Panc1 (cell line): ENCODE data around the gene C15orf39. TPM values are rescaled to one million over a fixed set of nuclear protein-coding genes. Genes with fewer than 3 reads are reported as not detected.

Experiments used
- ATAC-seq: fragments of 200-7000 bp; cut with Tn5 transposase; 2 replicates; pipeline ENCODE4 v1.9.1; 2020; ENCODE audit warnings: mild to moderate bottlenecking, moderate library complexity
- BruUV-seq: library from RNA; stranded (reverse); fragments of 400-500 nt; replicated peaks from 2 replicates; lab custom pipeline; 2021; lab: Mats Ljungman, UMichigan
- CTCF ChIA-PET: fragments of 300-600 bp; sonication (Branson Sonifier 250); formaldehyde crosslinking; loops from one replicate; lab custom pipeline; 2022; ENCODE audit warnings: antibody characterized with exemption; lab: Charles Lee
- POLR2A ChIA-PET: fragments of 300-600 bp; sonication (Branson Sonifier 250); formaldehyde crosslinking; loops from one replicate; lab custom pipeline; 2022; ENCODE audit warnings: antibody characterized with exemption; lab: Charles Lee
- DNase-seq: peaks from one replicate; pipeline ENCODE4 v3.0.0-alpha.2; 2010; ENCODE audit warnings: low read depth, low spot score
- H3K27ac ChIP-seq: 2 replicates; pipeline ENCODE4 v1.5.1; 2011; ENCODE audit warnings: mild to moderate bottlenecking, low read length, inconsistent platforms
- H3K27me3 ChIP-seq: fragments of 200-500 bp; sonication (Bioruptor generic); 2 replicates; pipeline ENCODE4 v1.6.0; 2014; ENCODE audit warnings: low read length, inconsistent platforms; ENCODE audit not compliant: control insufficient read depth, insufficient read depth
- H3K36me3 ChIP-seq: fragments of 200-500 bp; sonication (Bioruptor generic); 2 replicates; pipeline ENCODE4 v1.5.1; 2014; ENCODE audit warnings: inconsistent platforms, mild to moderate bottlenecking, low read length, moderate library complexity; ENCODE audit not compliant: control insufficient read depth, insufficient read depth
- H3K4me1 ChIP-seq: 2 replicates; pipeline ENCODE4 v1.5.1; 2011; ENCODE audit warnings: inconsistent platforms, mild to moderate bottlenecking, low read length, moderate library complexity; ENCODE audit not compliant: control insufficient read depth, insufficient read depth
- H3K4me3 ChIP-seq, 2 experiments: 2 replicates each; pipeline ENCODE4 v1.5.1; 2011 to 2012; ENCODE audit warnings: low read depth in 2 of 2, low read length in 2 of 2, mild to moderate bottlenecking in 2 of 2, inconsistent platforms in 1 of 2, moderate library complexity in 1 of 2
- H3K9me3 ChIP-seq: fragments of 200-500 bp; sonication (Bioruptor generic); 2 replicates; pipeline ENCODE4 v1.5.1; 2014; ENCODE audit warnings: low read depth, mild to moderate bottlenecking, inconsistent platforms, low read length, moderate library complexity; ENCODE audit not compliant: control insufficient read depth, insufficient read depth
- POLR2AphosphoS5 ChIP-seq: IDR thresholded peaks from 2 replicates; pipeline ENCODE4 v1.6.1; 2012; ENCODE audit warnings: mild to moderate bottlenecking, low read depth, low read length, moderate library complexity
- SIN3A ChIP-seq: IDR thresholded peaks from 2 replicates; pipeline ENCODE4 v1.6.1; 2012; ENCODE audit warnings: low read depth, mild to moderate bottlenecking, low read length, moderate library complexity, borderline replicate concordance; ENCODE audit not compliant: insufficient read depth
- TCF7L2 ChIP-seq: IDR thresholded peaks from 2 replicates; pipeline ENCODE4 v1.6.1; 2011; ENCODE audit warnings: mild to moderate bottlenecking, low read depth, low read length, inconsistent platforms
- in situ Hi-C: cut with HindIII; loops from 2 replicates; pipeline ENCODE4 v1.10.0; 2016; ENCODE audit warnings: low sequenced_read_pairs, low pct_unique_long_range_greater_than_20kb
- intact Hi-C: fragments of 100-400 bp; cut with micrococcal nuclease; formaldehyde crosslinking; loops from one replicate; pipeline ENCODE4 v1.10.0; 2022; ENCODE audit not compliant: unreplicated experiment
- total RNA-seq: library from RNA; stranded (reverse); gene quantifications from one replicate; pipeline ENCODE4 v1.2.1, GENCODE V29; 2021; ENCODE audit not compliant: unreplicated experiment
- TF ChIP-seq, protein P1 (sequence below): fragments of 450-650 bp; IDR thresholded peaks from 2 replicates; pipeline ENCODE4 v1.5.1; 2017; ENCODE audit warnings: mild to moderate bottlenecking
- TF ChIP-seq, protein P2 (sequence below), 2 experiments: IDR thresholded peaks; 2 replicates each; pipeline ENCODE4 v1.6.1; 2011 to 2012; ENCODE audit warnings: low read depth in 2 of 2, control low read depth in 1 of 2, low read length in 1 of 2, mild to moderate bottlenecking in 1 of 2, moderate library complexity in 1 of 2; ENCODE audit not compliant: insufficient read depth in 1 of 2

Gene C15orf39
- total RNA-seq, 1 experiment from 2014 or later: 17.6 TPM

DNA sequence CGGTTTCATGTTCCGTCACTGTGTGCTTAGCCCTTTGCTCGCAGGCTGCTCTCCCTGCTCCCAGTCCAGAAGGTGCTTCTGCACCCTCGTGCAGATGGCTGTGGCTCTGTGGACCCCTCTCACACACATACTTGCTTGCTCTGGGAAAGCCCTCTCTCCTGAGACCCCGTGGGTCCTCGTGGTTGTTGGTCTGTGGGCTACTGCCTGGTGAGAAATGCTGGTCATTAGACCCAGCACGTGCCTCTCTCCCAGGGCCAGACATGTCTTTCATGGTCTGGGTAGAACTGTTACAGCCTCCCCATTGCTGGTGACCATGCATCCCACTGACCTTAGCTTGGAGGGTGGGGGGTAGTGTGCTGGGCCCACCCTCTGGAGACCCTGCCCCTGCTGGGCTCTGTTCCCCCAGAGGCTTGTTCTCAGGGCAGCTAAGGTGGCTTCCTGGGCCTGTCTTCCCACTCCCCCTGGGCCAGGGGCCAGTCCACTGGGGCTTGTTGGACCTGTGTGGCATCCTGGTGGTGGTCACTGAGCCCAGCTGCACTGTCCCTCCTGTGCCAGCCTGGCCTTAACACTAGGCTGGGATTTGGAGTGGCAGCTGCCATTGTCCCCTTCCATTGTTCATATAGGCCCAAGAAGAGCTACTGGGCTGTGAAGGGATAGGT lies 10.6 kb downstream of the C15orf39 start:
- no peaks in the 10 kb centered on the region for H3K36me3 ChIP-seq
- no peak for ATAC-seq
- no peak for DNase-seq
- BruUV-seq: no TSS peak
- no peaks in the 10 kb centered on the region for H3K4me1 ChIP-seq
- in situ Hi-C loops (no loop called here), intact Hi-C loops (no loop called here)
- no peaks in the 10 kb centered on the region for H3K9me3 ChIP-seq
- H3K27me3 ChIP-seq: no peaks in the 10 kb centered on the region
- CTCF ChIA-PET: no interaction called here
- TF ChIP-seq, protein P1, sequence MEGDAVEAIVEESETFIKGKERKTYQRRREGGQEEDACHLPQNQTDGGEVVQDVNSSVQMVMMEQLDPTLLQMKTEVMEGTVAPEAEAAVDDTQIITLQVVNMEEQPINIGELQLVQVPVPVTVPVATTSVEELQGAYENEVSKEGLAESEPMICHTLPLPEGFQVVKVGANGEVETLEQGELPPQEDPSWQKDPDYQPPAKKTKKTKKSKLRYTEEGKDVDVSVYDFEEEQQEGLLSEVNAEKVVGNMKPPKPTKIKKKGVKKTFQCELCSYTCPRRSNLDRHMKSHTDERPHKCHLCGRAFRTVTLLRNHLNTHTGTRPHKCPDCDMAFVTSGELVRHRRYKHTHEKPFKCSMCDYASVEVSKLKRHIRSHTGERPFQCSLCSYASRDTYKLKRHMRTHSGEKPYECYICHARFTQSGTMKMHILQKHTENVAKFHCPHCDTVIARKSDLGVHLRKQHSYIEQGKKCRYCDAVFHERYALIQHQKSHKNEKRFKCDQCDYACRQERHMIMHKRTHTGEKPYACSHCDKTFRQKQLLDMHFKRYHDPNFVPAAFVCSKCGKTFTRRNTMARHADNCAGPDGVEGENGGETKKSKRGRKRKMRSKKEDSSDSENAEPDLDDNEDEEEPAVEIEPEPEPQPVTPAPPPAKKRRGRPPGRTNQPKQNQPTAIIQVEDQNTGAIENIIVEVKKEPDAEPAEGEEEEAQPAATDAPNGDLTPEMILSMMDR: no peak
- no peak for TF ChIP-seq SIN3A
- no peak for TF ChIP-seq POLR2AphosphoS5
- TF ChIP-seq, protein P2, sequence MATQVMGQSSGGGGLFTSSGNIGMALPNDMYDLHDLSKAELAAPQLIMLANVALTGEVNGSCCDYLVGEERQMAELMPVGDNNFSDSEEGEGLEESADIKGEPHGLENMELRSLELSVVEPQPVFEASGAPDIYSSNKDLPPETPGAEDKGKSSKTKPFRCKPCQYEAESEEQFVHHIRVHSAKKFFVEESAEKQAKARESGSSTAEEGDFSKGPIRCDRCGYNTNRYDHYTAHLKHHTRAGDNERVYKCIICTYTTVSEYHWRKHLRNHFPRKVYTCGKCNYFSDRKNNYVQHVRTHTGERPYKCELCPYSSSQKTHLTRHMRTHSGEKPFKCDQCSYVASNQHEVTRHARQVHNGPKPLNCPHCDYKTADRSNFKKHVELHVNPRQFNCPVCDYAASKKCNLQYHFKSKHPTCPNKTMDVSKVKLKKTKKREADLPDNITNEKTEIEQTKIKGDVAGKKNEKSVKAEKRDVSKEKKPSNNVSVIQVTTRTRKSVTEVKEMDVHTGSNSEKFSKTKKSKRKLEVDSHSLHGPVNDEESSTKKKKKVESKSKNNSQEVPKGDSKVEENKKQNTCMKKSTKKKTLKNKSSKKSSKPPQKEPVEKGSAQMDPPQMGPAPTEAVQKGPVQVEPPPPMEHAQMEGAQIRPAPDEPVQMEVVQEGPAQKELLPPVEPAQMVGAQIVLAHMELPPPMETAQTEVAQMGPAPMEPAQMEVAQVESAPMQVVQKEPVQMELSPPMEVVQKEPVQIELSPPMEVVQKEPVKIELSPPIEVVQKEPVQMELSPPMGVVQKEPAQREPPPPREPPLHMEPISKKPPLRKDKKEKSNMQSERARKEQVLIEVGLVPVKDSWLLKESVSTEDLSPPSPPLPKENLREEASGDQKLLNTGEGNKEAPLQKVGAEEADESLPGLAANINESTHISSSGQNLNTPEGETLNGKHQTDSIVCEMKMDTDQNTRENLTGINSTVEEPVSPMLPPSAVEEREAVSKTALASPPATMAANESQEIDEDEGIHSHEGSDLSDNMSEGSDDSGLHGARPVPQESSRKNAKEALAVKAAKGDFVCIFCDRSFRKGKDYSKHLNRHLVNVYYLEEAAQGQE (IDR thresholded peaks at IDR 0.05; ENCODE audit: insufficient read depth in 1 of 2, low read depth in 2 of 2, low read length in 1 of 2): no peak
- TF ChIP-seq TCF7L2: no peak
- H3K27ac ChIP-seq: no peak overlapping the region
- H3K4me3 ChIP-seq: no peak overlapping the region
- POLR2A ChIA-PET: no interaction called here

GRCh38 chr15:75213212-75213767 lies 11.6 kb downstream of the C15orf39 start:
- H3K4me1 ChIP-seq: no peaks in the 10 kb centered on the region
- H3K27me3 ChIP-seq: no peaks in the 10 kb centered on the region
- ChIA-PET CTCF (no interaction called here), POLR2A (no interaction called here)
- H3K9me3 ChIP-seq: no peaks in the 10 kb centered on the region
- intact Hi-C loops (no loop called here), in situ Hi-C loops (no loop called here)
- DNase-seq (no peak), ATAC-seq (0 out of 2 replicates have a peak, but pooled peaks have one; percentile 23)
- no peak overlapping the region for H3K4me3 ChIP-seq
- BruUV-seq: no TSS peak
- no peaks in the 10 kb centered on the region for H3K36me3 ChIP-seq
- TF ChIP-seq TCF7L2: no peak
- TF ChIP-seq, protein P1: no peak
- TF ChIP-seq POLR2AphosphoS5: no peak
- no peak for TF ChIP-seq SIN3A
- TF ChIP-seq, protein P2 (IDR thresholded peaks at IDR 0.05; ENCODE audit: insufficient read depth in 1 of 2, low read depth in 2 of 2, low read length in 1 of 2): no peak
- no peak overlapping the region for H3K27ac ChIP-seq
